Keratinocyte (primary cell): ENCODE measurements around the gene CAPN15. TPM values are rescaled to one million over a fixed set of nuclear protein-coding genes. Genes with fewer than 3 reads are reported as not detected.

Experiments used
- DNase-seq: peaks from one replicate; pipeline ENCODE4 v3.0.0-alpha.2; 2011; ENCODE audit warnings: low read depth, missing footprints, low spot score
- FAIRE-seq: peaks from 2 replicates; lab custom pipeline; 2011; peaks lifted over from hg19 to GRCh38; lab: Jason Lieb, UNC
- H2AFZ ChIP-seq: 2 replicates; pipeline ENCODE4 v1.6.0; 2012; ENCODE audit warnings: low read length, control low read depth, inconsistent platforms; ENCODE audit not compliant: control insufficient read depth
- H3K27ac ChIP-seq: 2 replicates; pipeline ENCODE4 v1.5.1; 2011; ENCODE audit warnings: low read length; ENCODE audit not compliant: control insufficient read depth, insufficient read depth
- H3K27me3 ChIP-seq: 3 replicates; pipeline ENCODE4 v1.6.0; 2011; ENCODE audit warnings: low read length; ENCODE audit not compliant: control insufficient read depth, insufficient read depth; ENCODE audit errors: extremely low read depth
- H3K36me3 ChIP-seq, 2 experiments: 2 replicates in 1 of 2; 3 replicates in 1 of 2; pipeline ENCODE4 v1.5.1; 2011; ENCODE audit warnings: low read length in 2 of 2, mild to moderate bottlenecking in 1 of 2; ENCODE audit not compliant: control insufficient read depth in 2 of 2, insufficient read depth in 2 of 2; ENCODE audit errors: extremely low read depth in 1 of 2
- H3K4me1 ChIP-seq: 3 replicates; pipeline ENCODE4 v1.5.1; 2011; ENCODE audit warnings: low read length; ENCODE audit not compliant: control insufficient read depth, insufficient read depth; ENCODE audit errors: extremely low read depth
- H3K4me2 ChIP-seq: 3 replicates; pipeline ENCODE4 v1.6.0; 2011; ENCODE audit warnings: low read depth, low read length; ENCODE audit not compliant: control insufficient read depth, insufficient read depth; ENCODE audit errors: extremely low read depth
- H3K4me3 ChIP-seq, 3 experiments: fragments of 200-600 bp in 1 of 3; sonication (generic) in 1 of 3; 2 replicates in 2 of 3; 3 replicates in 1 of 3; pipeline ENCODE4 v1.5.1; 2011 to 2016; ENCODE audit warnings: low read length in 3 of 3, mild to moderate bottlenecking in 3 of 3, control low read depth in 2 of 3, inconsistent platforms in 1 of 3, low read depth in 1 of 3, mixed read lengths in 1 of 3, mixed run types in 1 of 3, moderate library complexity in 1 of 3; ENCODE audit not compliant: control insufficient read depth in 2 of 3, insufficient read depth in 2 of 3; ENCODE audit errors: extremely low read depth in 1 of 3
- H3K79me2 ChIP-seq: 2 replicates; pipeline ENCODE4 v1.6.0; 2012; ENCODE audit warnings: low read length; ENCODE audit not compliant: control insufficient read depth, insufficient read depth
- H3K9ac ChIP-seq: 3 replicates; pipeline ENCODE4 v1.6.0; 2011; ENCODE audit warnings: low read length; ENCODE audit not compliant: control insufficient read depth, insufficient read depth; ENCODE audit errors: extremely low read depth
- H3K9me1 ChIP-seq: 3 replicates; pipeline ENCODE4 v1.6.0; 2011; ENCODE audit warnings: low read length; ENCODE audit not compliant: control insufficient read depth, insufficient read depth; ENCODE audit errors: extremely low read depth
- H3K9me3 ChIP-seq: 2 replicates; pipeline ENCODE4 v1.5.1; 2012; ENCODE audit warnings: low read depth, low read length; ENCODE audit not compliant: control insufficient read depth
- H4K20me1 ChIP-seq: 3 replicates; pipeline ENCODE4 v1.6.0; 2011; ENCODE audit warnings: low read length; ENCODE audit not compliant: control insufficient read depth, insufficient read depth; ENCODE audit errors: extremely low read depth
- CTCF ChIP-seq, 3 experiments: IDR thresholded peaks in 1 of 3; conservative IDR thresholded peaks in 1 of 3; optimal IDR thresholded peaks in 1 of 3; 2 replicates in 2 of 3; 3 replicates in 1 of 3; pipeline versions ENCODE3 to v1.5.1; 2011; ENCODE audit warnings: low read length in 3 of 3, mild to moderate bottlenecking in 3 of 3, moderate library complexity in 2 of 3, control low read depth in 1 of 3, inconsistent platforms in 1 of 3; ENCODE audit not compliant: insufficient read depth in 2 of 3; ENCODE audit errors: extremely low read depth in 1 of 3
- EZH2 ChIP-seq: IDR thresholded peaks from one replicate; pipeline ENCODE4 v1.6.1; 2012; ENCODE audit warnings: inconsistent platforms, mild to moderate bottlenecking, low read length, moderate library complexity
- dilution Hi-C: fragments of 300-500 bp; cut with MboI; formaldehyde crosslinking; loops from one replicate; pipeline ENCODE4 v1.7.0; 2020; ENCODE audit warnings: low sequenced_read_pairs; ENCODE audit not compliant: extremely low pct_ligation_motif_present
- polyA plus RNA-seq, 5 experiments: library from polyadenylated mRNA; depleted of rRNA in 3 of 5; stranded (reverse) in 3 of 5; stranded (forward) in 1 of 5; unstranded in 1 of 5; fragments of >200 nt; gene quantifications; 1 replicate in 1 of 5; 2 replicates in 3 of 5; 3 replicates in 1 of 5; pipeline versions ENCODE4 v1.2.1 to v1.2.3, GENCODE V29; 2011 to 2012; ENCODE audit warnings: missing spikeins in 2 of 5, low read depth in 1 of 5, low replicate concordance in 1 of 5

CAPN15 gene
- polyA plus RNA-seq, 1 donor (not counting 4 experiments of a cell fraction or from before 2014, with no cell fraction given): 7.9 TPM

GRCh38 chr16:543301-544164 lies 16.0 kb downstream of the CAPN15 start:
- Histone ChIP-seq H3K9me3 (no peaks in the 10 kb centered on the region), H3K4me3 (no peak overlapping the region), H3K4me1 (no peaks in the 10 kb centered on the region), H3K27me3 (no peaks in the 10 kb centered on the region), H3K4me2 (no peak overlapping the region), H3K9me1 (no peaks in the 10 kb centered on the region), H3K79me2 (peaks cover 78% of the 10 kb centered on the region), H3K36me3 (peaks cover 10% of the 10 kb centered on the region in 2 experiments), H4K20me1 (peaks cover 36% of the 10 kb centered on the region), H3K27ac (no peak overlapping the region), H2AFZ (no peak overlapping the region), H3K9ac (no peak overlapping the region)
- dilution Hi-C loops: no loop called here
- FAIRE-seq: no peak
- DNase-seq: no peak
- TF ChIP-seq CTCF (optimal IDR thresholded peaks at IDR 0.05 in 1 of 3, IDR thresholded peaks at IDR 0.05 in 1 of 3, conservative IDR thresholded peaks at IDR 0.05 in 1 of 3; ENCODE audit: extremely low read depth in 1 of 3, insufficient read depth in 2 of 3, low read length in 3 of 3) (no peak), EZH2 (no peak)

- Histone ChIP-seq H3K27me3 (no peaks in the 10 kb centered on the region), H3K9me3 (no peaks in the 10 kb centered on the region), H3K9ac (no peak overlapping the region), H3K4me2 (no peak overlapping the region), H3K36me3 (peaks cover 9 to 11% of the 10 kb centered on the region in 2 experiments), H4K20me1 (peaks cover 36% of the 10 kb centered on the region), H3K4me1 (no peaks in the 10 kb centered on the region), H2AFZ (no peak overlapping the region), H3K79me2 (peaks cover 69% of the 10 kb centered on the region), H3K27ac (no peak overlapping the region), H3K9me1 (no peaks in the 10 kb centered on the region), H3K4me3 (no peak overlapping the region)
- dilution Hi-C loops: no loop called here
- no peak for FAIRE-seq
- DNase-seq: no peak
- TF ChIP-seq CTCF (optimal IDR thresholded peaks at IDR 0.05 in 1 of 3, IDR thresholded peaks at IDR 0.05 in 1 of 3, conservative IDR thresholded peaks at IDR 0.05 in 1 of 3; ENCODE audit: extremely low read depth in 1 of 3, insufficient read depth in 2 of 3, low read length in 3 of 3): no peak
- no peak for TF ChIP-seq EZH2
Measured at GRCh38 chr16:544517-544916, 17.0 kb downstream of the CAPN15 start.
